Mesothelial cell of epicardium (in vitro differentiated cells): ENCODE measurements around the gene MS4A7. TPM values are rescaled to one million over a fixed set of nuclear protein-coding genes. Genes with fewer than 3 reads are reported as not detected.

Experiments used
- DNase-seq, 2 experiments: peaks; one replicate each; pipeline ENCODE4 v3.0.0; 2021; ENCODE audit warnings: low spot score in 2 of 2; ENCODE audit not compliant: unreplicated experiment in 2 of 2
- H3K27ac Mint-ChIP-seq: 2 replicates; pipeline ENCODE4 v1.8.0; 2021; ENCODE audit warnings: mixed read lengths
- H3K27me3 Mint-ChIP-seq: 2 replicates; pipeline ENCODE4 v1.8.0; 2021; ENCODE audit warnings: low read depth, mixed read lengths
- H3K36me3 Mint-ChIP-seq: 2 replicates; pipeline ENCODE4 v1.8.0; 2021; ENCODE audit warnings: mixed read lengths
- H3K4me1 Mint-ChIP-seq: 2 replicates; pipeline ENCODE4 v1.8.0; 2021; ENCODE audit warnings: mixed read lengths
- H3K4me3 Mint-ChIP-seq: 2 replicates; pipeline ENCODE4 v1.8.0; 2021; ENCODE audit warnings: mild to moderate bottlenecking, moderate library complexity, mixed read lengths
- H3K9me3 Mint-ChIP-seq: 2 replicates; pipeline ENCODE4 v1.8.0; 2021; ENCODE audit warnings: mixed read lengths
- CTCF ChIP-seq: fragments of 200-600 bp; sonication (generic); IDR thresholded peaks from one replicate; pipeline ENCODE4 v1.5.0; 2021; ENCODE audit warnings: antibody characterized with exemption; ENCODE audit not compliant: unreplicated experiment
- total RNA-seq: library from RNA; stranded (reverse); gene quantifications from 3 replicates; pipeline ENCODE4 v1.2.1, GENCODE V29; 2021

The MS4A7 gene
- total RNA-seq, 1 donor from 2014 or later: not detected

GRCh38 chr11:60394666-60395380 lies 16.5 kb downstream of the MS4A7 start:
- Mint-ChIP-seq H3K27me3 (peaks cover 3% of the 10 kb centered on the region), H3K36me3 (no peaks in the 10 kb centered on the region)

GRCh38 chr11:60396382-60396781 lies 18.1 kb downstream of the MS4A7 start, which contains the start of gene MS4A14:
Gene MS4A14, plus strand, starts transcription at chr11:60396459. Its CDS starts 120 bp downstream, at chr11:60396579.
- no peak for TF ChIP-seq CTCF
- DNase-seq: no peak
- Mint-ChIP-seq H3K4me1 (no peaks in the 10 kb centered on the region), H3K9me3 (peaks cover 2% of the 10 kb centered on the region), H3K36me3 (no peaks in the 10 kb centered on the region), H3K27ac (no peak within 1 kb of the TSS), H3K27me3 (peaks cover 3% of the 10 kb centered on the region), H3K4me3 (no peak within 1 kb of the TSS)

More at GRCh38 chr11:60394666-60395380, 16.5 kb downstream of the MS4A7 start:
- no peak for TF ChIP-seq CTCF
- H3K4me3 Mint-ChIP-seq: no peak overlapping the region
- H3K4me1 Mint-ChIP-seq: no peaks in the 10 kb centered on the region
- DNase-seq: no peak
- H3K9me3 Mint-ChIP-seq: no peaks in the 10 kb centered on the region
- H3K27ac Mint-ChIP-seq: no peak overlapping the region

GRCh38 chr11:60396799-60397198 lies 18.5 kb downstream of the MS4A7 start:
- Mint-ChIP-seq H3K36me3 (no peaks in the 10 kb centered on the region), H3K9me3 (peaks cover 6% of the 10 kb centered on the region), H3K27ac (no peak overlapping the region), H3K4me3 (no peak overlapping the region), H3K27me3 (peaks cover 3% of the 10 kb centered on the region), H3K4me1 (no peaks in the 10 kb centered on the region)
- DNase-seq: no peak
- TF ChIP-seq CTCF: no peak

GRCh38 chr11:60420015-60420414 lies 41.7 kb downstream of the MS4A7 start:
- Mint-ChIP-seq H3K36me3 (no peaks in the 10 kb centered on the region), H3K4me1 (no peaks in the 10 kb centered on the region), H3K27me3 (no peaks in the 10 kb centered on the region), H3K27ac (no peak overlapping the region), H3K9me3 (peaks cover 9% of the 10 kb centered on the region), H3K4me3 (no peak overlapping the region)
- TF ChIP-seq CTCF: no peak
- no peak for DNase-seq

GRCh38 chr11:60422609-60423008 lies 44.3 kb downstream of the MS4A7 start:
- Mint-ChIP-seq H3K4me3 (no peak overlapping the region), H3K27ac (no peak overlapping the region), H3K9me3 (peaks cover 9% of the 10 kb centered on the region), H3K4me1 (no peaks in the 10 kb centered on the region), H3K36me3 (no peaks in the 10 kb centered on the region), H3K27me3 (no peaks in the 10 kb centered on the region)
- DNase-seq: no peak
- TF ChIP-seq CTCF: no peak
